ENCODE results near the gene FIGN.

Gene FIGN

DNA sequence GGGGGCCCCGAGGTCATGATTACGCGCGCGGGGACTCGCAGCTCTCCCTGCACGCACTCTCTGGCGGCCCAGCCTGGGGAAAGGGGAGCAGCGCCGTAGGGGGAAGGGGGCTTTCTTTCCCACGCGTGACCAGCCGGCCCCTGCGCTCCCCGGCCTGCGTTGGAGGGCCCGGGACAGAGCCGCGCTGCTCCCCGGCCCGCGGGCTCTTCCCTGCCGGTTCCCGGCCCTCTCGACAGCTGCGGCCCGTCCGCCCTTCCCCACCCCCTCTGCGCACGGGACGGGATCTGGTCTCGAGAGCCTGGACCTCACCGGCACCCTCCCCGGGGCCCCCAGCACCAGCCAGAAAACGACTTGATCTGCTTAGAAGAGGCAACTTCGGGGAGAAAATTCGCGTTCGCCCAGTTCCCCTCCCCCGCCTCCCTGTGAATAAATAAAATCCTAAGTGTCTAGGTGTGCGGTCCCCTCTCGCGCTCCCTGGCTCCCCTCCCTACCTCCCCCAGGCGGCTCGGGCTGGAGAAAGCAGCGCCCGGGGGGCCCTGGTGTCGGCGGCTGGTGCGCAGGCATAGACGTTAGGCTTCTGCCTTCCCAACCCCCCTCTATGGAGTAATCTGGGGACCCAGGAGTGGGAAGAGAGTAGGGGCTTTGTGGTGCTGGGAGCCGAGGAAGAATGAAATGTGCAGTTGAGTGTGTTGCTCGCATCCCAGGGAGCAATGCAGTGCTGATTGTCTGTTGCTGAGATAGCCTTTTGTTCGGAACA lies 803 bp upstream of the FIGN start:
- no peak for DNase-seq (ENCODE audit: low read depth)

GRCh38 chr2:163734881-163735684 lies 725 bp downstream of the FIGN start:
- DNase-seq (ENCODE audit: low read depth), result no peak

GRCh38 chr2:163734401-163734800 lies 1.4 kb downstream of the FIGN start:
- DNase-seq (ENCODE audit: low read depth), result no peak

DNA sequence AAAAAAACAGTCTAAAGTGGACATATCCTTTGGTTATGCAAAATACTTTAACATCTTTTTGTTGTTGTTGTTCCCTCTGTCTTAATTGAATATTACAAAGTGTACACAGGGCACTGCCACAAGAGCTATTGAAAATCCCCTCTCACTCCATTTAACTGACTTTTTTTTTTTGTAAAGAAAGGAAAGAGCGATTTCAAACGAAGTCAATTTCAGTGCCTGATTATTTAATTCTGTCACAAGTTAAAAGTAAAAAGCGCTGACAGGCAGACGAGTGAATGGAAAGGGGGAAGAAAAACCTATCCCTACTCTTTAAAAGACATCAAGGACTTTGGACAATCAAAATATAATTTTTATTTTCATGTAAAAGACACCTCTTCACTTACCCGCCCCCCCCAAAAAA lies 1.9 kb downstream of the FIGN start:
- DNase-seq (ENCODE audit: low read depth), result no peak

GRCh38 chr2:163733301-163733938 lies 2.4 kb downstream of the FIGN start:
- DNase-seq (ENCODE audit: low read depth), result no peak

DNA sequence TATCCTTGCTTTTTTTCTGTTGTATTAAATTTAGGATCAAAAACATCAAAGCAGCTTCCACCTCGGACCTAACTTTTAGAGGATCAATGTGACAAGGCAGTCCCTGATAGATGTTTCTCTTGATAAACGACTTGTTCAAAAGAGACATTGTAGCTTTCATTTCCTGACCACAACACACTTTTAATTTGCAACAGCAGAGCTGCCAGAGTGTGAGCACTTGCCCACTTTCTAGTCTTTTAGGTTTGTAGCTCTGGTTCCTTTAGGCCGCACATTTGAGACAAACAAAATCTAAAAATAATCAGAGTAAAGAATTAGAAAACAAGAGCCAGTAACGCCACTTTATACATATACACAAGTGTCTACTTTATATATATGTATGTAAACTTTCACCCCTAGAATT lies 3.1 kb downstream of the FIGN start:
- no peak for DNase-seq (ENCODE audit: low read depth)

DNA sequence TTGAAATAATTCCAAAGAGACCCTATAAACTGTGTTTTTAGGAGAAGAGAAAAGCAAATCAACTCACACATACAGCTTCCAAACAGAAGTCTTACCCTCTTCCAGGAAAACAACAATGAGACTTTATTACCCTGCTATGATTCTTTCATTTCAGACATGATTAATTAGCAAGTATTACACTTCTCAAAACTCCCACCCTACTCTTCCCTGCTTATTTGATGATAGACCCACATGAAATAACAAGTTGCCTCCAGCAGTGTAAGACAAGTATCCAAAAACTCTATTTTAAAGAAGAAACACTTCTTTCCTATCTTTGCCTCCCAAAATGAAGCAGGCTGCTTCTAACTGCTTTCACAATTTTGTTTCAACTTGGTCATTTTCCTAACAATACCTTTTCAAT lies 4.1 kb downstream of the FIGN start:
- no peak for DNase-seq (ENCODE audit: low read depth)

DNA sequence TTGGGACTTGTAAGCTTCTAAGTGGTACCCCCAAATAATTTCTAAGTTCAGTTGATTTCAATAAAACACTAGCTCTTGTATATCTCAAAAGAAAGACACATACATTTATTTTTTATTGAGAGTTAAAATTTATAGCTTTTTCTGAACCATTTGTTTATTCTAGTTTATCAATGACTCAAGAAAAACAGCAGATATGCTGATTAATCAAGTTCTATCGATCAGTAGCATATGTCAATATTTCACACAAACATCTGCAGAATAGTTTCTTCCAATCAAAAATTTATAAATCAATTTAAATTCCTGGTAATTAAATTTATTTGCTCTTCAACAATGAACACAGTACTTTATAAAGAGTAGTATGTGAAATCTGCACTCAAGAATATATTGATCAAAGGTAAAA lies 5.3 kb downstream of the FIGN start:
- no peak for DNase-seq (ENCODE audit: low read depth)

DNA sequence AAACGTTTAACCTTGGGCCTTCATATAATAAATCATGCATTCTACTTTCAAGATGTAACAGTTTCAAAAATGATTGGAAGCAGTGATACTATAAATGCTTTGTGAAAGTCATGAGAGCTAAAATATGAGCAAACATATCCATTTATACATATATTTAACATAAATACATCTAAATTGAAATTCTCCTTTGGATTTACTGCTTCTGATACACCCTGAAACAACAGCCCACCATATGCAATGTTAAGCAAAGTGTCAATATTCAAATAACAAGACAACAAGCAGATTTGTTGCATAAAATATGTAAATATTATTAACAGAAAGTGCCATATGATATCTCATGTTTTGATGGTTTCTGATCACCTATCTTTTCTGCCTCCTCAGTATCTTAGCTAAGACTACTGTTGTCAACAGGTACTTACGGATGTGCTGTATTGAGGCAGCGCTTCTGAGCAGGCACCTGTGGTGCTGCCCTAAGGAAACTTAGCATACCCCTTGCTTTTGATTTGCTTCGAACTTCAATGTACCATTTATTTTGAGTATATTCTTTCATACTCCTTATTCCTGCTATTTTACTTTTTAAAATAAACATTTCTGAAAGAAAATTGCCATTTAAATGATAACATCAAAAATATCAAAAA lies 6.1 kb downstream of the FIGN start:
- DNase-seq (ENCODE audit: low read depth), result no peak

DNA sequence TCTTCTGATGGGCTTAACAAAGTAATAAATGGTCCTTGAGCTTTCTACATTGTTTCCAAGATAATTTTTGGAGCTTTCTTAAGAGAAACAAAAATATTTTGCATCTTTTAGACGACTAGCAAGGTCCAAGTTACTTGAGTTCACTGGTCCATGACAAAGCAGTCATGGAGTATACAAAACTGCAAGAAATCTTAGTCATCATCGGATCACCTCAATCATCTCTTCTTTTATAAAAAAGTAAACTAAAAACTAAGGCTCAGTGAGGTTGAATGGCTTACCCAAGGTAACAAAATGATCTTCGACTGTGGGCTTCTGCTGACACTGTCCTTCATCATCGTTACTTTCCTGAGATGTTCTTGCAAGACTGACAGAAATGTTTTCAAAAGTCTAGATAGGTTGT lies 11.9 kb downstream of the FIGN start:
- DNase-seq (ENCODE audit: low read depth), result no peak

DNA sequence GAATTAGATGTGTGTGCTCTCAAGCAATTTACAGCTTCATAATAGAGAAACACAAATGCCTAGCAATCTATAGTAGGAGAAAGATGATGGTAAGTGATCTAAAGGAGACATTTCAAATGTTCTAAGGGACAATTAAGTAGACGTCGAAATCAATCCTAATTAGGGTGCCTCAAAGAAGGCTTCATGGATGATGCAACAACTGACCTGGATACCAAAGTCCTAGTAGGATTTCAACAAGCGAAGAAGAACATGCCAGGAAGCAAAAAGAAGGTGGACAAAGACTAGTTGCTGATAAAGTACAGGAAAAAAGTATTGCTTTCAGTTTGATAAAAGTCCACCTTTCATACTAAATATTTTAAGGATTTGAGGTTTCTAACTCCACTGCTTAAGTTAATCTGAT lies 12.5 kb downstream of the FIGN start:
- DNase-seq (ENCODE audit: low read depth), result no peak

DNA sequence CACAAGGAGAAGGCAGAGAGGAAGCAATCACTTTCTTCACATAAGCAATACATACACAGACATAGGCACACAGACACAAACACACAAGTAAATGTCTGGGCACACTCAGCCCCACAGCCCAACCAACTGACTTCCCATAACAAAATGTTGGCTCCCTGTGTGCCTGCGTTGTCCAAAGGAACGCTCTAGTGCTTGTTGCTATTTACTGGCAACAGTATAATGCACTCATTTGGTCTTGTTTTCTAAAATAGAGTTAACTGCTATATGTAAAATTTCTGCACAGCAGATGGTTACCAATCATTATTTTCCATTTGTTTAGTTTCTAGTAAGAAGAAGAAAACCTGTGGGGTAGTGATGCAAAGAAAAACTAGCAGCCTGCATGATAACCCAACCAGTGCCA lies 16.5 kb downstream of the FIGN start:
- no peak for DNase-seq (ENCODE audit: low read depth)

GRCh38 chr2:163717993-163718680 lies 17.7 kb downstream of the FIGN start:
- no peak for DNase-seq (ENCODE audit: low read depth)

GRCh38 chr2:163717515-163717914 lies 18.3 kb downstream of the FIGN start:
- DNase-seq (ENCODE audit: low read depth), result no peak

DNA sequence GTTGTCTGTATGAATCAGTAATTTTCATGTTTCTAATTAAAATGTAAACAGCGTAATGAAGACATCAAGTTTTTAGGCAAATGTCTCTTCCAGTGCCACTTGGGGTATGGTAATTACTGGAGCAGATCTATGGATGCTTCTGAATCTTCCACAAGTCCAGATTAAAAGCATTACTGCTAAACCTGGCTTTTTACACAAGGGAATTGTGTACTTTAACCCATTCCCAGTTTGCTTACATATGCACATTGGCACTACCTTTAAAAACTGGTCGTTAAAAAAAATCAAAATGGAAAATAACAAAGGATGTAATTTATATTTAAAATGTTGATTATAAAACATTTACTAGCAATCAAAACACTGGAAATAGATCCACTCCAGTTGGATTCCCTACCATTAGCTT lies 19.7 kb downstream of the FIGN start:
- DNase-seq (ENCODE audit: low read depth), result no peak

- DNase-seq (ENCODE audit: low read depth), result no peak
Observed at GRCh38 chr2:163715668-163716067, 20.1 kb downstream of the FIGN start.

- no peak for DNase-seq (ENCODE audit: low read depth)
Observed at GRCh38 chr2:163715199-163715598, 20.6 kb downstream of the FIGN start.

- DNase-seq (ENCODE audit: low read depth), result no peak
Observed at GRCh38 chr2:163713534-163714311, 22.1 kb downstream of the FIGN start.

DNA sequence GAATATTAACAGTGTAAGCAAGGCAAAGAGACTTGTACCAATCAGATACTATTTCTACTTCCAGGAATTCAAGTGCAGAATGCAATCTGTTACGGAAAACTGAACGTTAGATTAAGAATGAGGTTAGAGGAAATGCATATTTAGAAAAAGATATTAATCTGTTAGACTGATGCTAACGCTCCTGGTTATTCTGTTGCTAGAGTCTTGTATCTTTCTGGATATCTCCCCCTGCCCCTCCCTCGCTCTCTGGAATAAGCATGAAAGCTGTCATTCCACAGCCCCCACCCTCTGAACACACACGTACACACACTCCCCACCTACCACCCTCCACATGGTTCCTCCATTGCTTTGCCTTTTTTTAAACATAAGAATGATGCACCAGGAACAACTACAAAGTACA lies 24.1 kb downstream of the FIGN start:
- DNase-seq (ENCODE audit: low read depth), result no peak

- no peak for DNase-seq (ENCODE audit: low read depth)
Observed at GRCh38 chr2:163711258-163711657, 24.6 kb downstream of the FIGN start.

DNA sequence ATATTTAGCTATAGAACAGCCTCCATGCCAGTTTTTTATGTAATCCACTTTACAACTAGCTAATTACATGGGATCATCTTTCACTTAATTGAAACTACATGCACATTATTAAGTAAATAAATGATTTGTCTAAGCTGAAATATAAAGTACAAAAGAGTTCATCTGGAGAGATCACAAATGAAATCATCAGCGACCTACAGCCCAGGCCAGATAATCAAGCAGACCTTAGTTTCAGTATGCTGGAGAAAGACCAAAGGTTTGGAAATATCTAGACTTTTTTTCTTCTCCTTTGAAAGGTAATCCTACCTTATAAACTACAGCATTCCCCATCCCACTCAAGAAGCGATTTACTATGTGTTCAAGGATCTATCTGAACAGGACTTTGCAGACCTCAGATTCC lies 26.5 kb downstream of the FIGN start:
- DNase-seq (ENCODE audit: low read depth), result no peak
